ENCODE measurements around the gene PCMTD2. TPM values are rescaled to one million over a fixed set of nuclear protein-coding genes. Genes with fewer than 3 reads are reported as not detected.

Gene PCMTD2
- total RNA-seq, 3 donors from 2014 or later (not counting 1 experiment from before 2014, with no cell fraction given) = 63.8 to 100.0 (median 65.6) TPM

GRCh38 chr20:64212755-64213154 lies 42.8 kb upstream of the PCMTD2 start:
- peaks cover 0 to 5% of the 10 kb centered on the region in 2 donors for H3K4me1 Mint-ChIP-seq
- Histone ChIP-seq H3K4me3 (ENCODE audit: low read length) (no peak overlapping the region), H3K9me3 (ENCODE audit: control insufficient read depth, insufficient read depth, low read length) (no peaks in the 10 kb centered on the region), H3K27ac (ENCODE audit: low read length) (no peak overlapping the region), H3K4me1 (ENCODE audit: control insufficient read depth, insufficient read depth, low read length) (no peaks in the 10 kb centered on the region), H3K27me3 (ENCODE audit: control insufficient read depth, insufficient read depth, low read length) (no peaks in the 10 kb centered on the region), H3K36me3 (ENCODE audit: control insufficient read depth, insufficient read depth, low read length) (no peaks in the 10 kb centered on the region)
- DNase-seq (no peak), ATAC-seq (no peak)
- intact Hi-C loops (cut with micrococcal nuclease) = no loop called here
- 73% methylated on average over 7 of the region's 7 CpGs for WGBS (ENCODE audit: insufficient coverage)
- no peaks in the 10 kb centered on the region for H3K27me3 Mint-ChIP-seq (ENCODE audit: low read depth in 2 of 2)
- no peaks in the 10 kb centered on the region for H3K9me3 Mint-ChIP-seq
- no peak overlapping the region for H3K4me3 Mint-ChIP-seq
- TF ChIP-seq, protein P1, sequence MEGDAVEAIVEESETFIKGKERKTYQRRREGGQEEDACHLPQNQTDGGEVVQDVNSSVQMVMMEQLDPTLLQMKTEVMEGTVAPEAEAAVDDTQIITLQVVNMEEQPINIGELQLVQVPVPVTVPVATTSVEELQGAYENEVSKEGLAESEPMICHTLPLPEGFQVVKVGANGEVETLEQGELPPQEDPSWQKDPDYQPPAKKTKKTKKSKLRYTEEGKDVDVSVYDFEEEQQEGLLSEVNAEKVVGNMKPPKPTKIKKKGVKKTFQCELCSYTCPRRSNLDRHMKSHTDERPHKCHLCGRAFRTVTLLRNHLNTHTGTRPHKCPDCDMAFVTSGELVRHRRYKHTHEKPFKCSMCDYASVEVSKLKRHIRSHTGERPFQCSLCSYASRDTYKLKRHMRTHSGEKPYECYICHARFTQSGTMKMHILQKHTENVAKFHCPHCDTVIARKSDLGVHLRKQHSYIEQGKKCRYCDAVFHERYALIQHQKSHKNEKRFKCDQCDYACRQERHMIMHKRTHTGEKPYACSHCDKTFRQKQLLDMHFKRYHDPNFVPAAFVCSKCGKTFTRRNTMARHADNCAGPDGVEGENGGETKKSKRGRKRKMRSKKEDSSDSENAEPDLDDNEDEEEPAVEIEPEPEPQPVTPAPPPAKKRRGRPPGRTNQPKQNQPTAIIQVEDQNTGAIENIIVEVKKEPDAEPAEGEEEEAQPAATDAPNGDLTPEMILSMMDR (IDR thresholded peaks at IDR 0.05) = no peak
- H3K36me3 Mint-ChIP-seq = no peaks in the 10 kb centered on the region
- no peak overlapping the region for H3K27ac Mint-ChIP-seq

- Histone ChIP-seq H3K4me3 (ENCODE audit: low read length) (no peak overlapping the region), H3K27me3 (ENCODE audit: control insufficient read depth, insufficient read depth, low read length) (no peaks in the 10 kb centered on the region), H3K4me1 (ENCODE audit: control insufficient read depth, insufficient read depth, low read length) (peaks cover 1% of the 10 kb centered on the region), H3K9me3 (ENCODE audit: control insufficient read depth, insufficient read depth, low read length) (no peaks in the 10 kb centered on the region), H3K27ac (ENCODE audit: low read length) (no peak overlapping the region), H3K36me3 (ENCODE audit: control insufficient read depth, insufficient read depth, low read length) (no peaks in the 10 kb centered on the region)
- no peaks in the 10 kb centered on the region for H3K36me3 Mint-ChIP-seq
- H3K4me1 Mint-ChIP-seq = peaks cover 3 to 5% of the 10 kb centered on the region in 2 donors
- ATAC-seq = no peak
- TF ChIP-seq, protein P1 (IDR thresholded peaks at IDR 0.05) = no peak
- H3K4me3 Mint-ChIP-seq = no peak overlapping the region
- no peak for DNase-seq
- intact Hi-C loops (cut with micrococcal nuclease) = no loop called here
- no peaks in the 10 kb centered on the region for H3K27me3 Mint-ChIP-seq (ENCODE audit: low read depth in 2 of 2)
- 94% methylated on average over 10 of the region's 10 CpGs for WGBS (ENCODE audit: insufficient coverage)
- H3K27ac Mint-ChIP-seq = no peak overlapping the region
- no peaks in the 10 kb centered on the region for H3K9me3 Mint-ChIP-seq
Observed at GRCh38 chr20:64214113-64214512, 41.4 kb upstream of the PCMTD2 start.

DNA sequence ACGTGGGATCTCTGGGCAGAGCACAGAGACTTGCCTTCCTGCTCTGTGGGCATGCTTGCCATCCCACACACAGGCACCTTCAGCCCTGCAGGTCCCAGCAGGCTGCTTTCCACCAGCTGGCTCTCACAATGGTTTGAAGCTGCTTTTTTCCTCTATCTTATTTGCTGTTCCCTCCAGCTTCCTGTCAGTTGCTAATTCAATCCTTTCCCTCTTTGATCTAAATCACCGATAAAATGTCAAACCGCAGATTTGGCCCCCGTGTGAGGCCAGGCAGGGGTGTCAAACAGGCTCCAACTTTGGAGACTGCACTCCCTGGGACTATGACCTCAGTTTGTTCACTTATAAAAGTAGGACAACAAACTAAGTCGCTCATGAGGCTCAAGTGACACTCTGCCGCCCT lies 40.6 kb upstream of the PCMTD2 start:
- Histone ChIP-seq H3K9me3 (ENCODE audit: control insufficient read depth, insufficient read depth, low read length) (no peaks in the 10 kb centered on the region), H3K36me3 (ENCODE audit: control insufficient read depth, insufficient read depth, low read length) (no peaks in the 10 kb centered on the region), H3K27ac (ENCODE audit: low read length) (no peak overlapping the region), H3K27me3 (ENCODE audit: control insufficient read depth, insufficient read depth, low read length) (no peaks in the 10 kb centered on the region), H3K4me1 (ENCODE audit: control insufficient read depth, insufficient read depth, low read length) (peaks cover 7% of the 10 kb centered on the region), H3K4me3 (ENCODE audit: low read length) (no peak overlapping the region)
- H3K27me3 Mint-ChIP-seq (ENCODE audit: low read depth in 2 of 2) = no peaks in the 10 kb centered on the region
- ATAC-seq (no peak), DNase-seq (no peak)
- H3K27ac Mint-ChIP-seq = no peak overlapping the region
- intact Hi-C loops (cut with micrococcal nuclease) = no loop called here
- H3K9me3 Mint-ChIP-seq = no peaks in the 10 kb centered on the region
- TF ChIP-seq, protein P1 (IDR thresholded peaks at IDR 0.05) = no peak
- H3K36me3 Mint-ChIP-seq = no peaks in the 10 kb centered on the region
- H3K4me3 Mint-ChIP-seq = no peak overlapping the region
- H3K4me1 Mint-ChIP-seq = peaks cover 5 to 7% of the 10 kb centered on the region in 2 donors
- 46% methylated on average over 6 of the region's 6 CpGs for WGBS (ENCODE audit: insufficient coverage)

DNA sequence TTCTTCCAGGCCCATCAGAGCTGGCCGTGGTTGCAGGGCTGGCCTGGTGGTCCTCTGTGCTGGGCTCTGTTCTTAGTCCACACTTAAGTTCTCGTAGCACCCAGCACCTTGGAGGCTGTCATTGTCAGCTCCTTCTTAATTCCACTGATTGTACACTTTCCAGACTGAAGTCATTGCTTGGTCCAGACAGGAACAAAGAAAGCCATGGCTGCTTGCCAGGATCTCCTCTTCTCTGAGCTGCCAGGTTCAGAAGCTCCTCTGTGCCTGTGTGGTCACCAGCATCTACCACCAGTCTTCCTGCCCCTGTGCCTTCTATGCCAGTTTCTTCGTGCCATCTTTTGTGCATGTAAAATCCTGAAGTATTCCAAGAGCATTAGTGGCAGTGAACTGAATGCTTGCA lies 39.5 kb upstream of the PCMTD2 start:
- no peak overlapping the region for H3K4me3 Mint-ChIP-seq
- H3K9me3 ChIP-seq (ENCODE audit: control insufficient read depth, insufficient read depth, low read length) = no peaks in the 10 kb centered on the region
- H3K36me3 Mint-ChIP-seq = no peaks in the 10 kb centered on the region
- H3K27ac Mint-ChIP-seq = no peak overlapping the region
- no peak overlapping the region for H3K27ac ChIP-seq (ENCODE audit: low read length)
- no peaks in the 10 kb centered on the region for H3K9me3 Mint-ChIP-seq
- H3K27me3 ChIP-seq (ENCODE audit: control insufficient read depth, insufficient read depth, low read length) = no peaks in the 10 kb centered on the region
- peaks cover 5 to 7% of the 10 kb centered on the region in 2 donors for H3K4me1 Mint-ChIP-seq
- intact Hi-C loops (cut with micrococcal nuclease) = no loop called here
- 76% methylated on average over 3 of the region's 3 CpGs for WGBS (ENCODE audit: insufficient coverage)
- peaks cover 7% of the 10 kb centered on the region for H3K4me1 ChIP-seq (ENCODE audit: control insufficient read depth, insufficient read depth, low read length)
- TF ChIP-seq, protein P1 (IDR thresholded peaks at IDR 0.05) = no peak
- H3K27me3 Mint-ChIP-seq (ENCODE audit: low read depth in 2 of 2) = no peaks in the 10 kb centered on the region
- ATAC-seq = no peak
- H3K4me3 ChIP-seq (ENCODE audit: low read length) = no peak overlapping the region
- DNase-seq = no peak
- no peaks in the 10 kb centered on the region for H3K36me3 ChIP-seq (ENCODE audit: control insufficient read depth, insufficient read depth, low read length)
